WTC11 (cell line): ENCODE data around the gene POLR3A.

ENCODE experiments used
- CREM ChIP-seq: sonication (generic); formaldehyde crosslinking; IDR thresholded peaks from 2 replicates; pipeline ENCODE4 v1.8.1; 2022; ENCODE audit warnings: mild to moderate bottlenecking, missing genetic modification reagents, moderate library complexity
- CTCF ChIP-seq: fragments of 200-600 bp; IDR thresholded peaks from 2 replicates; pipeline ENCODE4 v1.8.0; 2022; ENCODE audit warnings: antibody characterized with exemption
- FOXP1 ChIP-seq: sonication (generic); formaldehyde crosslinking; IDR thresholded peaks from 2 replicates; pipeline ENCODE4 v1.8.0; 2022; ENCODE audit warnings: missing genetic modification reagents, mild to moderate bottlenecking, moderate library complexity, borderline replicate concordance
- NR2C2 ChIP-seq: sonication (generic); formaldehyde crosslinking; IDR thresholded peaks from 2 replicates; pipeline ENCODE4 v1.8.0; 2022; ENCODE audit warnings: mild to moderate bottlenecking, missing genetic modification reagents
- SP1 ChIP-seq: sonication (generic); formaldehyde crosslinking; conservative IDR thresholded peaks from 2 replicates; pipeline ENCODE4 v1.8.1; 2022; ENCODE audit warnings: missing genetic modification reagents
- TCF7 ChIP-seq: sonication (generic); formaldehyde crosslinking; IDR thresholded peaks from 2 replicates; pipeline ENCODE4 v1.8.0; 2022; ENCODE audit warnings: mild to moderate bottlenecking, low read depth, missing genetic modification reagents, moderate library complexity
- USF2 ChIP-seq: sonication (generic); formaldehyde crosslinking; IDR thresholded peaks from 2 replicates; pipeline ENCODE4 v1.8.1; 2023; ENCODE audit warnings: mild to moderate bottlenecking, missing genetic modification reagents, moderate library complexity
- ZNF396 ChIP-seq: fragments of 250-450 bp; sonication (Bioruptor Pico); IDR thresholded peaks from 2 replicates; pipeline ENCODE4 v1.8.0; 2021; ENCODE audit warnings: mild to moderate bottlenecking, moderate library complexity, borderline replicate concordance
- TF ChIP-seq, protein P1 (sequence below): fragments of 250-450 bp; sonication (Bioruptor Pico); IDR thresholded peaks from 2 replicates; pipeline ENCODE4 v1.9.0; 2021; ENCODE audit warnings: moderate library complexity, mild to moderate bottlenecking, inconsistent platforms, borderline replicate concordance
- TF ChIP-seq, protein P2 (sequence below): sonication (generic); formaldehyde crosslinking; IDR thresholded peaks from 2 replicates; pipeline ENCODE4 v1.8.1; 2023; ENCODE audit warnings: mild to moderate bottlenecking, missing genetic modification reagents

- TF ChIP-seq USF2 (no peak), TCF7 (CRISPR knock-in tag) (no peak), CTCF (no peak), FOXP1 (CRISPR knock-in tag) (no peak), SP1 (CRISPR knock-in tag) (no peak), ZNF396 (CRISPR knock-in tag) (no peak), NR2C2 (CRISPR knock-in tag) (no peak), CREM (CRISPR knock-in tag) (no peak)
- TF ChIP-seq, protein P1, sequence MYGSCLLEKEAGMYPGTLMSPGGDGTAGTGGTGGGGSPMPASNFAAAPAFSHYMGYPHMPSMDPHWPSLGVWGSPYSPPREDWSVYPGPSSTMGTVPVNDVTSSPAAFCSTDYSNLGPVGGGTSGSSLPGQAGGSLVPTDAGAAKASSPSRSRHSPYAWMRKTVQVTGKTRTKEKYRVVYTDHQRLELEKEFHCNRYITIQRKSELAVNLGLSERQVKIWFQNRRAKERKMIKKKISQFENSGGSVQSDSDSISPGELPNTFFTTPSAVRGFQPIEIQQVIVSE (CRISPR knock-in tag) = no peak
- TF ChIP-seq, protein P2, sequence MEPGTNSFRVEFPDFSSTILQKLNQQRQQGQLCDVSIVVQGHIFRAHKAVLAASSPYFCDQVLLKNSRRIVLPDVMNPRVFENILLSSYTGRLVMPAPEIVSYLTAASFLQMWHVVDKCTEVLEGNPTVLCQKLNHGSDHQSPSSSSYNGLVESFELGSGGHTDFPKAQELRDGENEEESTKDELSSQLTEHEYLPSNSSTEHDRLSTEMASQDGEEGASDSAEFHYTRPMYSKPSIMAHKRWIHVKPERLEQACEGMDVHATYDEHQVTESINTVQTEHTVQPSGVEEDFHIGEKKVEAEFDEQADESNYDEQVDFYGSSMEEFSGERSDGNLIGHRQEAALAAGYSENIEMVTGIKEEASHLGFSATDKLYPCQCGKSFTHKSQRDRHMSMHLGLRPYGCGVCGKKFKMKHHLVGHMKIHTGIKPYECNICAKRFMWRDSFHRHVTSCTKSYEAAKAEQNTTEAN (CRISPR knock-in tag) = no peak
Observed at GRCh38 chr10:78033387-78033636, 4.0 kb upstream of the POLR3A start.
